Measurements from ENCODE around the gene OR10G3. TPM values are rescaled to one million over a fixed set of nuclear protein-coding genes. Genes with fewer than 3 reads are reported as not detected.

Gene OR10G3
- total and polyA plus RNA-seq, 2 of the 4 experiments (the other 2 are of a cell fraction) = not detected

GRCh38 chr14:21553266-21553665 lies 26.6 kb downstream of the OR10G3 start:
- Histone ChIP-seq H3K9me1 (ENCODE audit: insufficient read depth, low read length) (no peaks in the 10 kb centered on the region), H3K36me3 (ENCODE audit: control insufficient read depth, insufficient read depth, low read length) (no peaks in the 10 kb centered on the region), H3K27ac (ENCODE audit: insufficient read depth, low read length) (no peak overlapping the region), H2BK20ac (ENCODE audit: low read depth, low read length) (no peak overlapping the region), H3K4me2 (ENCODE audit: low read depth, low read length) (no peak overlapping the region), H2AFZ (replicated peaks; ENCODE audit: low read length, poor library complexity) (no peak overlapping the region), H3K56ac (ENCODE audit: extremely low read depth, insufficient read depth, low read length) (no peak overlapping the region), H3K4me1 (ENCODE audit: control insufficient read depth, insufficient read depth, low read length) (no peaks in the 10 kb centered on the region), H4K8ac (ENCODE audit: low read depth in 2 of 2, low read length in 2 of 2) (no peak overlapping the region), H2AK9ac (replicated peaks; ENCODE audit: low read depth, low read length, poor library complexity) (no peak overlapping the region), H3K4ac (ENCODE audit: low read depth, low read length) (no peak overlapping the region), H2BK5ac (ENCODE audit: low read depth, low read length, poor library complexity, severe bottlenecking) (no peak overlapping the region), H3K18ac (ENCODE audit: low read depth, low read length) (no peak overlapping the region), H3K4me3 (ENCODE audit: insufficient read depth, low read depth, low read length) (no peak overlapping the region), H3K27me3 (ENCODE audit: control insufficient read depth, insufficient read depth, low read length) (no peaks in the 10 kb centered on the region), H4K5ac (ENCODE audit: low read depth, low read length) (no peak overlapping the region), H3K14ac (replicated peaks; ENCODE audit: low read depth, low read length) (no peak overlapping the region), H2BK15ac (ENCODE audit: low read depth, low read length) (no peak overlapping the region), H3K9me3 (ENCODE audit: control insufficient read depth, insufficient read depth, low read length) (no peaks in the 10 kb centered on the region), H4K91ac (ENCODE audit: insufficient read depth, low read depth, low read length) (no peak overlapping the region), H2BK120ac (ENCODE audit: low read depth, low read length) (no peak overlapping the region), H3K79me1 (ENCODE audit: low read depth in 1 of 2, low read length in 2 of 2) (no peaks in the 10 kb centered on the region), H2AK5ac (ENCODE audit: low read depth, low read length) (no peak overlapping the region), H4K20me1 (ENCODE audit: insufficient read depth, low read length) (no peaks in the 10 kb centered on the region), H3K23ac (ENCODE audit: low read depth, low read length) (no peak overlapping the region), H3K9ac (ENCODE audit: low read depth, low read length) (no peak overlapping the region)
- in situ Hi-C loops (cut with MboI; ENCODE audit: low sequenced_read_pairs) (loop anchor here (5.0 kb wide), 1 partner anchor 56 kb away; no protein-coding TSS in a partner anchor), dilution Hi-C loops (cut with HindIII; ENCODE audit: low sequenced_read_pairs, unreplicated experiment) (no loop called here), intact Hi-C loops (cut with micrococcal nuclease) (loop anchor here (10.0 kb wide), 1 partner anchor 308 kb away; no protein-coding TSS in a partner anchor)
- no peak for DNase-seq
- CTCF ChIA-PET = no interaction called here
- no peak for TF ChIP-seq RCOR1 (IDR thresholded peaks at IDR 0.05; ENCODE audit: insufficient replicate concordance, low read length)
- no peak for TF ChIP-seq RAD21 (IDR thresholded peaks at IDR 0.05; ENCODE audit: low read length)
- no peak for TF ChIP-seq CEBPB (IDR thresholded peaks at IDR 0.05; ENCODE audit: low read depth, low read length)
- TF ChIP-seq USF2 (IDR thresholded peaks at IDR 0.05; ENCODE audit: low read depth, low read length) = no peak
- TF ChIP-seq, protein P1, sequence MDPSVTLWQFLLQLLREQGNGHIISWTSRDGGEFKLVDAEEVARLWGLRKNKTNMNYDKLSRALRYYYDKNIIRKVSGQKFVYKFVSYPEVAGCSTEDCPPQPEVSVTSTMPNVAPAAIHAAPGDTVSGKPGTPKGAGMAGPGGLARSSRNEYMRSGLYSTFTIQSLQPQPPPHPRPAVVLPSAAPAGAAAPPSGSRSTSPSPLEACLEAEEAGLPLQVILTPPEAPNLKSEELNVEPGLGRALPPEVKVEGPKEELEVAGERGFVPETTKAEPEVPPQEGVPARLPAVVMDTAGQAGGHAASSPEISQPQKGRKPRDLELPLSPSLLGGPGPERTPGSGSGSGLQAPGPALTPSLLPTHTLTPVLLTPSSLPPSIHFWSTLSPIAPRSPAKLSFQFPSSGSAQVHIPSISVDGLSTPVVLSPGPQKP (IDR thresholded peaks at IDR 0.05; ENCODE audit: borderline replicate concordance, low read depth, low read length) = no peak
- no peak for TF ChIP-seq MXI1 (IDR thresholded peaks at IDR 0.05; ENCODE audit: borderline replicate concordance, low read depth, low read length)
- TF ChIP-seq CHD1 (IDR thresholded peaks at IDR 0.05; ENCODE audit: low read depth, low read length) = no peak
- BruUV-seq (replicated peaks) = no TSS peak
- no peak for ATAC-seq (ENCODE audit: low read depth)
- no CpG with 5 or more reads among the region's 3 CpGs for WGBS, 2 experiments (ENCODE audit: extremely low coverage in 2 of 2, insufficient read length in 1 of 2)
- POLR2A ChIA-PET (ENCODE audit: unreplicated experiment) = no interaction called here
